NCI-H748 (cell line): ENCODE measurements around the gene COMT.
A peak's percentile ranks its signal among the peaks of the same experiment; 100 is the strongest.

ENCODE experiments used
- DNase-seq: peaks from one replicate; lab custom pipeline; 2025; ENCODE audit not compliant: unreplicated experiment; lab: John Stamatoyannopoulos, UW

COMT gene

DNA sequence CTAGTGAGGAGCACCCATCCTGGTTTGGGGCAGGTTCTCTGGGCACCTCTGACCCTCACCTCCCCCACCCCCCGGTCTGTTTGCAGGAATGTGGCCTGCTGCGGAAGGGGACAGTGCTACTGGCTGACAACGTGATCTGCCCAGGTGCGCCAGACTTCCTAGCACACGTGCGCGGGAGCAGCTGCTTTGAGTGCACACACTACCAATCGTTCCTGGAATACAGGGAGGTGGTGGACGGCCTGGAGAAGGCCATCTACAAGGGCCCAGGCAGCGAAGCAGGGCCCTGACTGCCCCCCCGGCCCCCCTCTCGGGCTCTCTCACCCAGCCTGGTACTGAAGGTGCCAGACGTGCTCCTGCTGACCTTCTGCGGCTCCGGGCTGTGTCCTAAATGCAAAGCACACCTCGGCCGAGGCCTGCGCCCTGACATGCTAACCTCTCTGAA is 26.9 kb downstream of the COMT start:
- DNase-seq, result no peak

DNA sequence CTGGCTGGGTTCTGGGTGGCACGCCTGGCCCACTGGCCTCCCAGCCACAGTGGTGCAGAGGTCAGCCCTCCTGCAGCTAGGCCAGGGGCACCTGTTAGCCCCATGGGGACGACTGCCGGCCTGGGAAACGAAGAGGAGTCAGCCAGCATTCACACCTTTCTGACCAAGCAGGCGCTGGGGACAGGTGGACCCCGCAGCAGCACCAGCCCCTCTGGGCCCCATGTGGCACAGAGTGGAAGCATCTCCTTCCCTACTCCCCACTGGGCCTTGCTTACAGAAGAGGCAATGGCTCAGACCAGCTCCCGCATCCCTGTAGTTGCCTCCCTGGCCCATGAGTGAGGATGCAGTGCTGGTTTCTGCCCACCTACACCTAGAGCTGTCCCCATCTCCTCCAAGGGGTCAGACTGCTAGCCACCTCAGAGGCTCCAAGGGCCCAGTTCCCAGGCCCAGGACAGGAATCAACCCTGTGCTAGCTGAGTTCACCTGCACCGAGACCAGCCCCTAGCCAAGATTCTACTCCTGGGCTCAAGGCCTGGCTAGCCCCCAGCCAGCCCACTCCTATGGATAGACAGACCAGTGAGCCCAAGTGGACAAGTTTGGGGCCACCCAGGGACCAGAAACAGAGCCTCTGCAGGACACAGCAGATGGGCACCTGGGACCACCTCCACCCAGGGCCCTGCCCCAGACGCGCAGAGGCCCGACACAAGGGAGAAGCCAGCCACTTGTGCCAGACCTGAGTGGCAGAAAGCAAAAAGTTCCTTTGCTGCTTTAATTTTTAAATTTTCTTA is 27.8 kb downstream of the COMT start:
- DNase-seq, result no peak

DNA sequence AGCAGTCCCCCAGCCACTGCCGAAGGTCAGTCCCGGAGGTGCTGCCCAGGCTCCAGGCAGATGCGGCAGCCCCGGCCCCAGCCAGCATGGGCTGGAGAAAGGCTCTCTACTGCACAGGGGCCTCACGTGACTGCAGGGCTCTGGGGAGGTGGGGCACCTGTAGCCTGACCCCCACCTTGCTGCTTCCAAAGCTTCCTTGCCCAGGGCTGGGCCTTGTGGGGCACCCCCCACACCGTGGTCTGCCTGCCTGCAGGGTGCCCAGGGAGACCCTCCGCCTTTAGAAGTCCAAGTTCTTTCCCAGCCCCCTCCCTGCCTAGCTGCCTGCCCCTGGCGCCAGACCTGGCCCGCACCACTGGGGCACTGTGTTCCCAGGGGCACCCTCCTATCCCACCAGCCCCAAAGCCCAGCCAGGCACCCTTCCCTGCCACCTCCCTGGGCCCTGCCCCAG is 28.5 kb downstream of the COMT start:
- no peak for DNase-seq

DNA sequence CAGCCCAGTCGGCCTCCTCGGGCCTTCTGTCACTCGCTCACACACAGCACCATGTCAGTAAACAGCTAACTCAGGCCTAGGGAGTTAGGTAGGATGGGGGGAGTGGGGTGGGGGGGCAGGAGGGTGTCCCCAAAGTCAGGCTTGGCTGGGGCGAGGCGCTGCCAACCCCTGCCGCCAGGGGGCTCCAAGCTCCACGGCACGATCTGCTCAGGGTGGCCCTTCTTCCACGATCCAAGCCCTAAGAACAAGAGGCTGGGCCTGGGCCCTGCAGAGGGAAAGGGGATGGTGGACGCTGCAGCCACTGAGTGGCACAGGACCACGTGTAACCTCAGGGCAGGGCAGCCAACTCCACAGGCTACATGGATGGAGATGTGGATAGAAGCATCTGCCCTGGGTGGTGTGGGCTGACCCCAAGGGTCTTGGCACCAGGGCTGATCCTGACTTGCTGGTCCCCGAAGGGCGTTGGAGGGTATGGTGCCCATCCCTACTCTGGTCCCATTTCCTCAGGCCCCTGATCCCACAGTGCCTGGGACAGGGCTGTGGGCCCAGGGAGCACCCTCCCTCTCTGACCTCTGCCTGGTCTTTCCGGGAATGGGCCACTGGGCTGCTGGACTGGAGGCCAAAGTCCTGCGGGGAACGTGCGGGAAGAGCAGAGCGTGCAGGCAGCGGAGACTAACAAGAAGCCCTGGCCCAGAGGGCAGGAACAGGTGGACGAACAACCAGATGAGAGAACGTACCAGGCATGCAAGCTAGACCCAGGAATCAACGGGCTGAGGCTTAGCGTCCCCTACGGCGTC is 29.1 kb downstream of the COMT start:
- peak; percentile 34 for DNase-seq

DNA sequence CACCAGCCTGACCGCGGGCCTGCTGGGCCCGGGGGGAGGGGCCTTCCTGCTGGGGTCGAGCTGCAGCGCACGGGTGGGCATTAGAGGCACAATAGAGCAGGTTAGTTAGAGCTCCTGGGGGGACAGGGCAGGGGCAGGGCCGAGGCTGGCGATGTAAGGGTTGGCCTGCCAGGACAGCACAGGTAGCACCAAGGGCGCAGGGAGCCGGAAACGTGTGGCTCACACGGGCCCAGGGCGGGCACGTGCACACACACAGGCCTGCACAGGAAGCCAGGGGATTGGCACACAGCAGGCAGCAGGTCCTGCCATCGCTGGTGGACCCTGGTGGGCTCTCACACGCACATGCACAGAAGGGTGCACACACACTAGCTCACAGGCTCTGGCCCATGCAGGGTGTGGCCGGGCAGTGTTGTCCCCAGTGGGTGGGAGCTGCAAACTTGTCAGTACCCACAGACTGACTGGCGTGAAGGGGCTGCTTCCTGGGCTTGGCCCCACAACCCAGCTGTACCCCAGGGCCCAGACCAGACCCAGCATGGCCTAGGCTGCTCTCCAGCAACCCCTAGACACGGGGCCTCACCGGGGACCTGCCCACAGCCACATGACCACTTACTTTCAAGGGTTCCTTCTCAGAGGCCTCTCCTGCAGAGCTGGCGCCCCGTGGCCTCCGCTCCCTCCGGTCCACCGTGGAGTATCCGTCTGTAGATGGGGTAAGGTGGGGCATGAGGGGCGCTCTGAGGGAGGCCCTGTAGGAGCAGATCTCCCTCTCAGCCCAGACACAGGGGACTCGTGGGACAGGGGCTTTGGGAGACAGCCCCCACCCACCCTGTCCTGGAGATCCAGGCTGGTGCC is 29.9 kb downstream of the COMT start:
- DNase-seq, result no peak

DNA sequence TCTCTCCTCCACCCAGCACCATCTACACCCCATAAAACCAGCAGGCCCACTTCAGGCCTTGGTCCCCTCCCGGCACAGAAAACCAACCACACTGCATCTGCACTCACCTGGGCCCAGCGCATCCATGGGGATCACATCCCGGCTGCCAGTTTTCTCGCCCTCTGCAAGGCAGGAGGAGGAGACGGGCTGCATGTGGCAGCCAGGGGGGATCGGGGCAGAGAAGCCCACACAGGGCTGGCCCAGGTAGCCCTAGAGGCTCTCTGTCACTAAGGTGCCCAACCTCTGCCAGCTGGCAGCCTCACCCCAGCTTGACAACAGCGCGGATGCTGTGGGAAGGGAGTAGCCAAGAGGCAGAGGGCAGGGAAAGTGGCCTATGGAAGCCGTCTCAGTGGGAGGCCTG is 30.7 kb downstream of the COMT start:
- no peak for DNase-seq

DNA sequence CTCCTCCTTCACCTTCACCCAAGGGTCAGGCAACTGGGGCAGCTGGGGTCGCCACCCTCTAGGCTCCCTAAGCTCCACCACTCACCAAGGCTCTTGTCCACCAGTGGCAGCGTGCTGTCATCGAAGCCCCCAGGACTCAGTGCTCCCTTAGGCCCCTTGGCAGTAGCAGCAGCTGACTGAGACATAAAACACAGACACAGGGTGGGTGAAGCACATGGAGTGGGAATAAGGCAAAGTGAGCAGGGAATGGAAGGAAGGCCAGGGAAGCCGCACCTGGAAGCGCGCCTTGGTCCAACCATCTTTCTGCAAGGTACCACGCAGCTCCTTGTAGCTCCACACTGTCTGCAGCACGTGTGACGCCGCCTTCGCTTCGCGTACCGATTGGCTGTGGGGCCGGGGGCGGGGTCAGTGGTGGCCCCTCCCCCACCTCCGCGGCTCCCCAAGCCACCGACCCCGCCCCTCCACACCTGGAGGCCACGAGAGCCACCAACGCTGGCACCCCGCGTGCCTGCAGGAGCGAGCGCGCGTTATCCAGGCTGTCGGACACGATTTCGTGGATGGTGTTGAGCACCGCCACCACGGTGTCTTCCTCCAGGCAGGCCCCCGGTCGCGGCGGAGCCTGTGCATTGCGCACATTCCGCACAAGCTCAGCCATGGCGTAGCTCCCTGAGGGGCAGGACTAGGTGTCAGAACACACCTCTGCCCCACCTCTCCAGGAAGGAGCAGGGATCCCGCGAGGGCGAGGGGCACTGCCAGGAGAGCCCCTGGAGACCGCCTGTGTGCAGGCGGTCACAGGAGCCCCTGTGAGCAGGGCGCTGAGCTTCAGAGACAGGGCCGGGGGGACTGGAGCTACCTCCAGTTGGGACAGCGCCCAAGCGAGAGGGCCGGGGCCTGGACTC is 31.3 kb downstream of the COMT start:
- DNase-seq, result no peak

DNA sequence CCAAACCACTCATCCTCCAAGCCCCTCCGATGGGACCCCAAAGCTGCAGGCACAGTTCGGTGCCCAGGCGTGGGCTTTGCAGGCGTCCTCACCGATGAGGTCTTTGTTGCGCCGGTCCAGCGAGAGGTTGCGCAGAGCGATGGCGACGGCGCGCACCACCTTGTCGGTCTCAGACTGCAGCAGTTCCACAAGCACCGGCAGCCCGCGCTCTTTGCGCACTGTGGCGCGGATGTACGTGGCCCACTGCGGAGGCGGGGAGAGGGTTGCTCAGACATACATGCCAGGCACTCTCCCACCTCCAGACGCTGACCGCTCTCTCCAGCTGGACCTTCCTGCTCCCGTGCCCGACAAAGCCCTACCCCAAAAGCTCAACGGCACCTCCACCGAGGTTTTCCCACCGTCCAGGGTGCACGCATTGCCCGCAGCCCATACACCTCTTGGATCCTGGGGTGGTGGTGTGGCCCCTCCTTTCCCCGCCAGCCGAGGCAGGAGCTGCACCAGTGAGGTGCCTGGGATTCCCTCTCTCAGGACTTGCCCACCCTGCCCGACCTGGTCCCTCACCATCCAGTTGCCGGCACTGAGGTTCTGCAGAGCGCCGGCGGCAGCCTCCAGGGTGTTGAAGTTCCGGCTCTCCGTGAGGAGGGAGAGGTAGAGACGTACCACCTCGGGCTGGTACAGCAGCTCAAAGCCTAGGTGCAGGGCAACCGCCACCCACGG is 32.1 kb downstream of the COMT start:
- no peak for DNase-seq

DNA sequence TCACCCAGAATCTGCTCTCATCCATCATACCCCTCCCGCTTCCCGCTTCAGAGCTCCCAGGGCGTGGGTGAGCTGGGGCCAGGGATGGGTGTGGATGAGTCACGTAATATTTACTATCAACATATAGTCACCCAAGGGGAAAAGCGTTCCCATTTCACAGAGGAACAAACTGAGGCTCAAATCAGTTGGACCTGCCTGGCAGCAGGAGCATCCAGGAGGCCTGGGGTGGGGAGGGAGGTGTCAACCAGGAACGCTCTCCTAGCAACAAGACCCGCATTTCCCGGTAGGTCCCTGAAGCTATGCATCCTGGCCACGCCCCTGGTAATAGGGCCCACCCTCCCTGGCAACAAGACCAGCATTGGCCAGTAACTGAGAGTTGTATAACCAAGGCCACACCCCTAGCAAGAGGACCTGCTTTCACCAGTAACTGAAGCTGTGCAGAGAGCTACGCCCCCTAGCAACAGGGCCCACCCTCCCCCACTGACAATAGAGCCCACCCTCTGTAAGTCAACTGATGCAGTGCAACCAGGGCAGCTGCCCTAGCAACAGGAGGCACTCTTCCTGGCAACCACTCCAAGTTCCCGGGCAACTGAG is 32.8 kb downstream of the COMT start:
- peak; percentile 98 for DNase-seq

DNA sequence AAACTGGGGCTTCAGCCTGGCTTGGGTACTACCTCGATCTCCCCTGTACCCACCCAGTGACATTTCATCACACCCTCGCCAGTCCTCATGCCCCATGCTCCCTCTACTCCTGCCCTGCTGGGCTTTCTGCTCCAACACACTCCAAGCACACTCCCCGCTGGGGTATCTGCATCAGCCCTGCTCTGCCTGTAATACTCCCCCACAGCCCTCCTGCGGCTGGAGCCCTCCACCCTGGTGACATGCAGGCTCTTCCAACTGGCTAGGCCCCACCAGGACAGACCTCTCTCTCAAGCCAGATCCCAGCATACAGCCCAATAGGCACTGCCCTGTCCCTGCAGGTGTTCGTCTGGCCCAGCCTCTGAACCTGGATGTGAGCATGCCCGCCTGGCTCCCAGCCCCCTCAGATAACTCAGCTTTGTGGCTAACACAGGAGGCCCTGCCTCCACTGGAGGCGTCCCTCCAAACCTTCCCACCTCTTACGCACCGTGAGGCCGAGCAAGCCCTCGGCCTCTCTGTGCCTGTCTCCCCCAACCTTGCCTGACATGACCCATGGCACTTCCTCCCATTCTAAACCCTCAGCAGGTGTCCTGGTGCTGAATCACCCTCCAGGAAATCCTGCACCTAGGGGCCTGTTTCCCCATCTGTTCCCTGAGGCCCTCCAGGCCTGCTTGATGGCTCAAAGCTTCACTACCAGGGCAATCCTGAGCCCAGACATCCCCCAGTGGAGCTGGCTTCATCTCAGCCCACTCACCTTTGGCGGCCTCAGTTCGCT is 33.5 kb downstream of the COMT start:
- peak; percentile 73 for DNase-seq

DNA sequence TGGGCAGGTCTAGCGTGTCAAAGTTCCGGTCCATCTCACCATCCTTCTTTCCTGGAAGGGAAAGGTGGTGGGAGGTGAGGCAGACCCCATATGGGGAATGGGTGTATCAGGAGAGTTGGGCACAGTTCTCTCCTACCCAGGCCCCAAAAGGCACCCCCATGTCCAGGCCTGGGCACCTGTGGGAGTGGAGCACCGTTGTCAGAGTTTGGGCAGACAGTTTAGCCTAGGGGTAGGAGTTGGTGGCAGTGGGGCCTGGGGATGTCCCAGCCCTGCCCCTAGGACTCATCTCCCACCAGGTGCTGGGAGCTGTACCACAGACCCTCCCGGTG is 34.1 kb downstream of the COMT start:
- DNase-seq, result no peak

DNA sequence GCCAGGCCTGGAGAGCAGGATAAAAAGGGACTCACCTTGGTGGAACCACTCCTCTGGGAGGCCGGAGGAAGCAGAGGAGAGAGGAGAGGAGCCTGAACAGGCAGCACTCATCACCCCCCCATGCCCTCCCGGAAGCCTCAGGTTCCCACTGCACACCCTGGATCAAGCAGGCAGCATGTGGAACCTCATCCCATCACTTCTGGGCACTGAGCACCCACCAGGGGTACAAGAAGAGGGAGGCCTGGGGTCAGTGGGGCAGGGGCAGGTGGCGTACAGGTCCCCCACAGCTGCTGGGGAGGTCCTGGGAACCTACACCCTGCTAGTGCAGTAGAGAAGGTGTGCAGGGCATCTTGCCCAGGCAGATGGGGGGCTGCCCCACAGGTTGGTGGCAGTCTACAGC is 35.1 kb downstream of the COMT start:
- no peak for DNase-seq

DNA sequence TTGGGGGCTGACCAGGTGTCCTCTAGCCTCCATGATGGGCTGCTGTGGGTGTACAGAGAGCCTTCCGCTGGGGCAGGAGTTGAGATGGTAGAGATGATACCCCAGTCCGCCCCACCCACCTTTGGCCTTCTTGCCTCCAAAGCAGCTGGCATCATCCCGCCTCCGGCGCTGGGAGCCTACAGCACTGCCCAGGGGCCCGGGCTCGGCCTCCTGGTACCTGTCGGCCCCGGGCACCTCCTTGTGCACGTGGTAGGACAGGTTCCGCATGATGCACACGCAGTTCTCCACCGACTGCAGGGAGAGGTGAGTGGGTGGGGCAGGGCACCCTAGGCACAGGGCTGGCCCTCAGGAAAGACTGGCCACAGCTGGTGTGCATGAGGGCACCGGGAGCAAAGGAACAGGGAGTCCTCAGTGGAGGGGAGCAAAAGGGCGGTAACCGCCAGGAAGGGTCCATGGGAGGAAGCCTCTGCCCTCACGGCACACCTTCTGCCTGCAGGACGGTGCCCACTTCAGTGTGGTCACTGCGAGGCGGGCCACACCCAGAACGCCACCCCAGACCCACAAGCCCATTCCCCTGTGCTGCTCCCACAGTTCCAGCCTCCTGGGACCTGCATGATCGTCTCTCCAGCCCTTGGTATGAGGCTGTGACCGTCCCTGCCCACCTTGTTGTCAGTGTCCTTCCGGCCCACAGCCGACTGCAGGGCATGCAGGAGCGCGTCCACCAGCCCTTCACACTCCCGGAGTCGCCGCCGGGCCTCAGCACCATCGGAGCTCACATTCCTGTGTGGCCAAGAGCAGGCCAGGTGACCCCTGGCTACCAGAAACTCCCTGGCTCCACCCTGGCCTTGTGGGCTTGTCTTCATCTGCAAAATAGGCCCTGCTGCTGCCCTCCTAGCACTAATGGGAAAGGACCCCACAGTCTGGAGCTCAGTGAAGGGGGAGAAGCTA is 36.0 kb downstream of the COMT start:
- no peak for DNase-seq

DNA sequence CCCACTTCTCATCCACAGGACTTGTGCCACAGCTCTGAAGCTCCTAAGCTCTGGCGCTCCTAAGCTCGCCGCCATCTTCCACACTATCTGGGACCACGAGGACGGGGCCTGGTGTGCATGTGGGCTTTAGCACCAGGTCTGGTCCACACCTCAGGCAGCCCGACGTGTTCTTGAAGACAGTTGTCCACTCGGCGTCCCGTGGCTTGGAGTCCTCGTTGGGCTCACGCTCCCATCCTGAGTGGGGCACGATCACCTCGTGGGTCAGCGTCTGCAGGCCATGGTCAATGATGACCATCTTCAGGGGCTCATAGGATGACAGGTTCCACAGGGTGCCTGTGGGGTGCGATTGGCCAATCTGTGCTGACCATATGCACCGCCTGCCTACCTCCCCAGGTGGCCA is 37.2 kb downstream of the COMT start:
- no peak for DNase-seq

DNA sequence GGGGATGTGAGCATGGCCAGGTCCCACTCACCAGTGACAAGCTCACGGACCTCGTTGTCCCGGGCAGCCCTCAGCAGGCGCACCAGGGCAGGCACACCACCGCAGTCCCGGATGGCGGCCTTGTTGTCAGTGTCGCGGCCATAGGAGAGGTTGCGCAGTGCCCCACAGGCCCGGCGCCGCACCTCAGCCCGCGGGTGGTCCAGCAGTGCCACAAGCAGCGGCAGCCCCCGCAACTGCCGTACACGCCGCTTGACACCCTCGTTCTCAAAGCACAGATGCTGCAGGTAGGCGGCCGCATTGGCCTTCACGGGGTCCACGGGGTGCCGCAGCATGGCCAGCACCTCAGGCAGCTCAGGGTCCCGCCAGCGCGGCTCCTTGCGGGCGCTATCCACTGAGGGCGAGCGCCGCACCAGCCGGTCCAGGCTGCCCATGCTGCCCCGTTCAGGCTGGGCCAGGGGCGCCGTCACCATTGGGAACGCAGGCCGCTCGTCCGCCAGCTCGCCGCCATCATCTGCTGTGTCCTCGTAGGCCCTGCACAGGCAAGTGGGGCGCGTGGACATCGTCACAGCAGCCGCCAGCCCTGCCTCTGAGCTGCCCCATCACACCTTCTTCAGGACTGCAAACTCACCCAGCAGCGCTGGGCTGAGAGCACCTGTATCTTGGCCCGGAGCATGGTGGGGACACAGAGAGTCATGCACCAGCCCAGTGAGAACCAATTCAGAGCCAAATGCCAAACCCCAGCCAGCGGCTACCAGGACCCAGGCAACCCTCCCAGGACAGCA is 38.3 kb downstream of the COMT start:
- DNase-seq, result no peak

DNA sequence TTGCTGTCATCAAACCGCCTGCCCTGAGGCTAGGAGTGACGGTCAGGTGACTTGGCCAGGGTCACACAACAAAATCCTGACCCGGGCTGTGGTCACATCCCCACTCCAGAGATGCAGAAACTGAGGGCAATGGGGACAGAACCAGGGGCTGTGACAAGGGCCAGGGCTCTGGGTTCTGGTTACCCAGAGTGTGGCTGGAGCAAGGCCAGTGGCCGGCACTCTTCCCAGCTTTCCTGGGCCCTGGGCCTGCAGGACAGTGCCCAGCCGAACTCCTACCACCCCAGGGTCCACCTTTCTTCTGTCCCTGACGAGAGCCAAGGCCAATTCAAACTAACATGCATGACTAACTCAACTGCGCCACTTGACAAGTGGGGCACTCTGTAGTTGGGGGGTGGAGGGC is 39.2 kb downstream of the COMT start:
- no peak for DNase-seq
